ENCODE measurements around the gene PIK3CG. TPM values are rescaled to one million over a fixed set of nuclear protein-coding genes. Genes with fewer than 3 reads are reported as not detected.

PIK3CG gene
- total and polyA plus RNA-seq, 10 of the 15 experiments (the other 5 are each of a cell fraction or from before 2014, with no cell fraction given), result 0.79 to 7.6 (median 5.2) TPM

DNA sequence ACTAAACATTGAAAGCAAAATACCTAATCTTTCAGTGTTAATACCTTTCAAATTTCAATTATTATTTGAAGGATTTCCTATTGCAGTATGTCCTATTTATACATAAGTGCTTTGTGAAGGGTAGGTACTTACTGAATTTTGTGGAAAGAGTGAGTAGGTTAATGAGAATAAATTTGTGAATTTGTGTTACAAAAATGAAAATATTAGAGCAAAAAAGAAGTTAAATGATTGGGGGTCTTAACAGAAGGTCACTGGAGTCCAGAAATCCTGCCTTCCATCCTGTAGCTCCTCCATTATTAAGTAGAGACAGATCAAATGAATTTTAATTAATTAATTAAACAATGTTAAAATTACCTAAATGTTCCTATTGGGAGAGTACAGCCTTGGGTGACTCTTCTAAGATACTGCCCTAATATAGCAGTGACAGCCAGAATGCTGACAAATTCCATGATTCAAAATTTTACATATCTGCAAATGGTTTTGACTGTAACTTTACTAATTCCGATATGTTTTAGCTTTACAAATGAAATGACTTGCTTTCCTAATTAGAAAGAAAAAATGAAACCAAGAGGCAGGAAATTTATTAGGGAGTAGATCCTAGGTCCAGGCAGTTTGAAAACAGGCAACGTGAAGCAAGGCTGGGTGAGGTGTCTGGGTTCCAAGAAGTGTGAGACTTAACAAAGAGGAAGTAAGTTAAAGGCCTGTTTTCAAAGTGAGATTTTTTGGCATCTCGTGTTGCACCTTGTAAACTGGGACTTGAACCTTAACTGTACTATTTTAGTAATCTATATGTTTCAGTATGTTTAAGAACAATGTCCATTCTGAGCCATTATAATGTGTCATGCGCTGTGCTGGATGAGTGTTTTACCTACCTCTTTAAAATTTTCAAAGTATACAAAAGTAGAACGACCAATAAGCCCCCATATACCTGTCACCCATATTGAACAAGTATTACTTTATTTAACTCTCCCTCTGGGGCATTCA is 1.5 kb downstream of the PIK3CG start:
- Histone ChIP-seq H3K79me2 (ENCODE audit: control insufficient read depth, insufficient read depth, low read length) (no peaks in the 10 kb centered on the region), H3K9ac (ENCODE audit: control insufficient read depth, insufficient read depth, low read length) (0 out of 2 replicates have a peak overlapping the region, but pooled peaks have one; percentile 19), H3K4me1 (ENCODE audit: control insufficient read depth, insufficient read depth, low read length) (peaks cover 41% of the 10 kb centered on the region), H3K4me2 (ENCODE audit: control insufficient read depth, insufficient read depth) (peak overlapping the region; percentile 65), H3K27me3 (replicated peaks in 1 of 2; ENCODE audit: control insufficient read depth in 2 of 2, insufficient read depth in 2 of 2, low read length in 1 of 2) (no peaks in the 10 kb centered on the region), H3K36me3 (ENCODE audit: control insufficient read depth in 2 of 2, insufficient read depth in 2 of 2, low read length in 1 of 2) (no peaks in the 10 kb centered on the region), H3K9me3 (replicated peaks; ENCODE audit: control insufficient read depth, insufficient read depth, low read length) (no peaks in the 10 kb centered on the region; the same call in 2 of the 3 replicates), H3K4me3 (peak overlapping the region; percentile 70), H3K27ac (ENCODE audit: control insufficient read depth, insufficient read depth) (peak overlapping the region; percentile 35; the same call in 1 of the 2 replicates), H4K20me1 (ENCODE audit: control insufficient read depth, insufficient read depth) (no peaks in the 10 kb centered on the region), H2AFZ (ENCODE audit: control insufficient read depth, low read depth, low read length) (no peak overlapping the region)
- ChIA-PET RAD21 (ENCODE audit: unreplicated experiment) (no interaction called here), SMC1A (ENCODE audit: uncharacterized antibody, unreplicated experiment) (interaction anchor here (0.6 to 1.0 kb wide), 3 partner anchors 8 to 283 kb away, joined by 3 read pairs; no protein-coding TSS in a partner anchor), POLR2A (interaction anchor here (1.4 kb wide), 1 partner anchor 28 kb away, joined by 3 read pairs; no protein-coding TSS in a partner anchor), CTCF (no interaction called here)
- ATAC-seq, result peak; percentile 54
- DNase-seq (ENCODE audit: low read depth, low spot score), result peak; percentile 44
- FAIRE-seq, result peak; percentile 23
- in situ Hi-C loops (cut with MboI), result no loop called here
- BruUV-seq (replicated peaks), result no TSS peak
- WGBS (ENCODE audit: insufficient coverage, insufficient replicate concordance, low lambda C conversion rate, missing lambda C conversion rate), result 2% methylated on average over 5 of the region's 5 CpGs
- intact Hi-C loops (cut with micrococcal nuclease; ENCODE audit: unreplicated experiment), result loop anchor here (5.0 kb wide), 1 partner anchor 69 kb away; no protein-coding TSS in a partner anchor
- TF ChIP-seq, protein P1, sequence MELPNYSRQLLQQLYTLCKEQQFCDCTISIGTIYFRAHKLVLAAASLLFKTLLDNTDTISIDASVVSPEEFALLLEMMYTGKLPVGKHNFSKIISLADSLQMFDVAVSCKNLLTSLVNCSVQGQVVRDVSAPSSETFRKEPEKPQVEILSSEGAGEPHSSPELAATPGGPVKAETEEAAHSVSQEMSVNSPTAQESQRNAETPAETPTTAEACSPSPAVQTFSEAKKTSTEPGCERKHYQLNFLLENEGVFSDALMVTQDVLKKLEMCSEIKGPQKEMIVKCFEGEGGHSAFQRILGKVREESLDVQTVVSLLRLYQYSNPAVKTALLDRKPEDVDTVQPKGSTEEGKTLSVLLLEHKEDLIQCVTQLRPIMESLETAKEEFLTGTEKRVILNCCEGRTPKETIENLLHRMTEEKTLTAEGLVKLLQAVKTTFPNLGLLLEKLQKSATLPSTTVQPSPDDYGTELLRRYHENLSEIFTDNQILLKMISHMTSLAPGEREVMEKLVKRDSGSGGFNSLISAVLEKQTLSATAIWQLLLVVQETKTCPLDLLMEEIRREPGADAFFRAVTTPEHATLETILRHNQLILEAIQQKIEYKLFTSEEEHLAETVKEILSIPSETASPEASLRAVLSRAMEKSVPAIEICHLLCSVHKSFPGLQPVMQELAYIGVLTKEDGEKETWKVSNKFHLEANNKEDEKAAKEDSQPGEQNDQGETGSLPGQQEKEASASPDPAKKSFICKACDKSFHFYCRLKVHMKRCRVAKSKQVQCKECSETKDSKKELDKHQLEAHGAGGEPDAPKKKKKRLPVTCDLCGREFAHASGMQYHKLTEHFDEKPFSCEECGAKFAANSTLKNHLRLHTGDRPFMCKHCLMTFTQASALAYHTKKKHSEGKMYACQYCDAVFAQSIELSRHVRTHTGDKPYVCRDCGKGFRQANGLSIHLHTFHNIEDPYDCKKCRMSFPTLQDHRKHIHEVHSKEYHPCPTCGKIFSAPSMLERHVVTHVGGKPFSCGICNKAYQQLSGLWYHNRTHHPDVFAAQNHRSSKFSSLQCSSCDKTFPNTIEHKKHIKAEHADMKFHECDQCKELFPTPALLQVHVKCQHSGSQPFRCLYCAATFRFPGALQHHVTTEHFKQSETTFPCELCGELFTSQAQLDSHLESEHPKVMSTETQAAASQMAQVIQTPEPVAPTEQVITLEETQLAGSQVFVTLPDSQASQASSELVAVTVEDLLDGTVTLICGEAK (IDR thresholded peaks at IDR 0.05; ENCODE audit: borderline replicate concordance), result peak; percentile 53; the same call in 1 of the 2 replicates
- TF ChIP-seq CEBPZ (IDR thresholded peaks at IDR 0.05; ENCODE audit: low read depth, low read length) (no peak), JUNB (IDR thresholded peaks at IDR 0.05) (peak; percentile 29; the same call in 1 of the 2 replicates), EP300 (IDR thresholded peaks at IDR 0.05; ENCODE audit: borderline replicate concordance in 1 of 2, control insufficient read depth in 1 of 2, low read depth in 2 of 2, low read length in 2 of 2) (peak in 1 of 2 experiments; percentile 61; a peak in 1 of 4 replicates), SUZ12 (IDR thresholded peaks at IDR 0.05; ENCODE audit: unreplicated experiment) (no peak), BHLHE40 (IDR thresholded peaks at IDR 0.05; ENCODE audit: borderline replicate concordance in 1 of 2, low read depth in 2 of 2, low read length in 1 of 2) (peak; percentile 37 to 64; a peak in 1 of 4 replicates), IKZF2 (IDR thresholded peaks at IDR 0.05) (peak; percentile 75 to 78), ZNF207 (IDR thresholded peaks at IDR 0.05; ENCODE audit: borderline replicate concordance) (no peak), RB1 (IDR thresholded peaks at IDR 0.05; ENCODE audit: borderline replicate concordance) (no peak), PAX5 (IDR thresholded peaks at IDR 0.05; ENCODE audit: borderline replicate concordance, low read depth, low read length) (no peak)
- TF ChIP-seq, protein P2, sequence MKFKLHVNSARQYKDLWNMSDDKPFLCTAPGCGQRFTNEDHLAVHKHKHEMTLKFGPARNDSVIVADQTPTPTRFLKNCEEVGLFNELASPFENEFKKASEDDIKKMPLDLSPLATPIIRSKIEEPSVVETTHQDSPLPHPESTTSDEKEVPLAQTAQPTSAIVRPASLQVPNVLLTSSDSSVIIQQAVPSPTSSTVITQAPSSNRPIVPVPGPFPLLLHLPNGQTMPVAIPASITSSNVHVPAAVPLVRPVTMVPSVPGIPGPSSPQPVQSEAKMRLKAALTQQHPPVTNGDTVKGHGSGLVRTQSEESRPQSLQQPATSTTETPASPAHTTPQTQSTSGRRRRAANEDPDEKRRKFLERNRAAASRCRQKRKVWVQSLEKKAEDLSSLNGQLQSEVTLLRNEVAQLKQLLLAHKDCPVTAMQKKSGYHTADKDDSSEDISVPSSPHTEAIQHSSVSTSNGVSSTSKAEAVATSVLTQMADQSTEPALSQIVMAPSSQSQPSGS (IDR thresholded peaks at IDR 0.05; ENCODE audit: low read length), result 0 out of 2 replicates have a peak, but pooled peaks have one; percentile 43
